ENCODE measurements around the gene OR10AD1. TPM values are rescaled to one million over a fixed set of nuclear protein-coding genes. Genes with fewer than 3 reads are reported as not detected.

OR10AD1 gene
- total RNA-seq (2021; ENCODE audit: unreplicated experiment) (not detected), Bru-seq, nascent RNA (not detected), BruChase-seq, experiment 1, labeled RNA remaining after a 2-hour chase (not detected), BruChase-seq, experiment 2, labeled RNA remaining after a 6-hour chase (not detected)
- 0.23 TPM for polyA plus RNA-seq (2012; ENCODE audit: insufficient read length)
- long read RNA-seq = 0 reads

- in situ Hi-C loops (cut with HindIII; ENCODE audit: low pct_unique_long_range_greater_than_20kb, low sequenced_read_pairs) (no loop called here), intact Hi-C loops (cut with micrococcal nuclease; ENCODE audit: unreplicated experiment) (no loop called here)
- peaks cover 10% of the 10 kb centered on the region; the same call in 1 of the 2 replicates for H3K9me3 ChIP-seq (ENCODE audit: control insufficient read depth, insufficient read depth, low read depth, low read length)
- TF ChIP-seq REST (IDR thresholded peaks at IDR 0.05; ENCODE audit: insufficient read depth in 1 of 2, low read depth in 2 of 2, low read length in 1 of 2) = no peak
- no peak for TF ChIP-seq SIN3A (IDR thresholded peaks at IDR 0.05; ENCODE audit: borderline replicate concordance, insufficient read depth, low read depth, low read length)
- TF ChIP-seq POLR2AphosphoS5 (IDR thresholded peaks at IDR 0.05; ENCODE audit: low read depth, low read length) = no peak
- TF ChIP-seq CTCF (IDR thresholded peaks at IDR 0.05) = no peak
- no peak for TF ChIP-seq TCF7L2 (IDR thresholded peaks at IDR 0.05; ENCODE audit: low read depth, low read length)
- POLR2A ChIA-PET = no interaction called here
- H3K4me3 ChIP-seq (ENCODE audit: low read depth in 2 of 2, low read length in 2 of 2) = no peak within 1 kb of the TSS
- H3K4me1 ChIP-seq (ENCODE audit: control insufficient read depth, insufficient read depth, low read length) = peaks cover 12% of the 10 kb centered on the region
- no peak for DNase-seq (ENCODE audit: low read depth, low spot score)
- H3K36me3 ChIP-seq (ENCODE audit: control insufficient read depth, insufficient read depth, low read length) = no peaks in the 10 kb centered on the region
- no peaks in the 10 kb centered on the region for H3K27me3 ChIP-seq (ENCODE audit: control insufficient read depth, insufficient read depth, low read length)
- no peak within 1 kb of the TSS for H3K27ac ChIP-seq (ENCODE audit: low read length)
- no TSS peak for BruUV-seq (replicated peaks)
- CTCF ChIA-PET = no interaction called here
- ATAC-seq = no peak
Measured at GRCh38 chr12:48203192-48203591, at the start of gene OR10AD1. Gene OR10AD1, minus strand, starts transcription at chr12:48203292. Its CDS starts 0 bp downstream, at chr12:48203292.

GRCh38 chr12:48247181-48247966 is 44.3 kb upstream of the OR10AD1 start:
- Histone ChIP-seq H3K4me1 (ENCODE audit: control insufficient read depth, insufficient read depth, low read length) (no peaks in the 10 kb centered on the region), H3K36me3 (ENCODE audit: control insufficient read depth, insufficient read depth, low read length) (no peaks in the 10 kb centered on the region), H3K4me3 (ENCODE audit: low read depth in 2 of 2, low read length in 2 of 2) (no peak overlapping the region), H3K27ac (ENCODE audit: low read length) (no peak overlapping the region), H3K9me3 (ENCODE audit: control insufficient read depth, insufficient read depth, low read depth, low read length) (no peaks in the 10 kb centered on the region), H3K27me3 (ENCODE audit: control insufficient read depth, insufficient read depth, low read length) (peaks cover 24% of the 10 kb centered on the region)
- intact Hi-C loops (cut with micrococcal nuclease; ENCODE audit: unreplicated experiment) (no loop called here), in situ Hi-C loops (cut with HindIII; ENCODE audit: low pct_unique_long_range_greater_than_20kb, low sequenced_read_pairs) (no loop called here)
- DNase-seq (ENCODE audit: low read depth, low spot score) = no peak
- CTCF ChIA-PET = no interaction called here
- no peak for ATAC-seq
- no TSS peak for BruUV-seq (replicated peaks)
- POLR2A ChIA-PET = no interaction called here
- no peak for TF ChIP-seq REST (IDR thresholded peaks at IDR 0.05; ENCODE audit: insufficient read depth in 1 of 2, low read depth in 2 of 2, low read length in 1 of 2)
- TF ChIP-seq CTCF (IDR thresholded peaks at IDR 0.05) = no peak
- TF ChIP-seq SIN3A (IDR thresholded peaks at IDR 0.05; ENCODE audit: borderline replicate concordance, insufficient read depth, low read depth, low read length) = no peak
- TF ChIP-seq POLR2AphosphoS5 (IDR thresholded peaks at IDR 0.05; ENCODE audit: low read depth, low read length) = no peak
- TF ChIP-seq TCF7L2 (IDR thresholded peaks at IDR 0.05; ENCODE audit: low read depth, low read length) = no peak
